ENCODE results near the gene CD68. TPM values are rescaled to one million over a fixed set of nuclear protein-coding genes. Genes with fewer than 3 reads are reported as not detected.

CD68 gene
- total and polyA plus RNA-seq, 4 donors, result 33.3 to 595 (median 395) TPM

GRCh38 chr17:7612294-7612640, 32.8 kb downstream of the CD68 start:
- ATAC-seq (ENCODE audit: insufficient read depth, low FRiP score), result no peak
- Histone ChIP-seq H3K4me3 (no peak overlapping the region), H3K27ac (ENCODE audit: low read depth in 1 of 2, low read length in 1 of 2) (no peak overlapping the region), H3K9me3 (ENCODE audit: control insufficient read depth in 4 of 4, insufficient read depth in 3 of 4, low read length in 3 of 4) (no peaks in the 10 kb centered on the region), H3K4me1 (ENCODE audit: control insufficient read depth in 5 of 5, insufficient read depth in 5 of 5, low read length in 5 of 5) (peaks cover 5 to 23% (median 17%) of the 10 kb centered on the region in 5 donors), H3K36me3 (ENCODE audit: control insufficient read depth in 4 of 4, insufficient read depth in 4 of 4, low read length in 4 of 4) (peaks cover 0 to 16% (median 1%) of the 10 kb centered on the region in 4 donors), H3K27me3 (ENCODE audit: control insufficient read depth in 3 of 3, insufficient read depth in 3 of 3, low read length in 2 of 3) (no peaks in the 10 kb centered on the region), H3K9ac (ENCODE audit: insufficient read depth in 1 of 2, low read length in 2 of 2) (peak overlapping the region in 1 of 2 donors; percentile 42)
- 90 to 94% methylated on average over 1 of the region's 1 CpG for WGBS, 2 donors
- no peak for DNase-seq
- TF ChIP-seq CTCF (IDR thresholded peaks at IDR 0.05; ENCODE audit: control extremely low read depth, extremely low read depth), result no peak

GRCh38 chr17:7613769-7614424, 34.5 kb downstream of the CD68 start:
- Histone ChIP-seq H3K9me3 (ENCODE audit: control insufficient read depth in 4 of 4, insufficient read depth in 3 of 4, low read length in 3 of 4) (no peaks in the 10 kb centered on the region), H3K27ac (ENCODE audit: low read depth in 1 of 2, low read length in 1 of 2) (peak overlapping the region; percentile 97 to 98), H3K4me1 (ENCODE audit: control insufficient read depth in 5 of 5, insufficient read depth in 5 of 5, low read length in 5 of 5) (peaks cover 5 to 23% (median 17%) of the 10 kb centered on the region in 5 donors), H3K4me3 (peak overlapping the region; percentile 85), H3K27me3 (ENCODE audit: control insufficient read depth in 3 of 3, insufficient read depth in 3 of 3, low read length in 2 of 3) (no peaks in the 10 kb centered on the region), H3K9ac (ENCODE audit: insufficient read depth in 1 of 2, low read length in 2 of 2) (peak overlapping the region; percentile 45 to 53), H3K36me3 (ENCODE audit: control insufficient read depth in 4 of 4, insufficient read depth in 4 of 4, low read length in 4 of 4) (peaks cover 0 to 14% (median 1%) of the 10 kb centered on the region in 4 donors)
- 8 to 12% methylated on average over 20 of the region's 20 CpGs for WGBS, 2 donors
- DNase-seq (no peak), ATAC-seq (ENCODE audit: insufficient read depth, low FRiP score) (no peak)
- TF ChIP-seq CTCF (IDR thresholded peaks at IDR 0.05; ENCODE audit: control extremely low read depth, extremely low read depth), result no peak

GRCh38 chr17:7614425-7615264, 35.2 kb downstream of the CD68 start, which contains the start of gene FXR2:
Gene FXR2, minus strand, starts transcription at chr17:7614897. Its CDS starts 365 bp downstream, at chr17:7614532.
- H3K27me3 ChIP-seq (ENCODE audit: control insufficient read depth in 3 of 3, insufficient read depth in 3 of 3, low read length in 2 of 3), result no peaks in the 10 kb centered on the region
- DNase-seq (peak; percentile 100), ATAC-seq (ENCODE audit: insufficient read depth, low FRiP score) (peak; percentile 99)
- peak within 1 kb of the TSS; percentile 97 to 98 for H3K27ac ChIP-seq (ENCODE audit: low read depth in 1 of 2, low read length in 1 of 2)
- H3K9me3 ChIP-seq (ENCODE audit: control insufficient read depth in 4 of 4, insufficient read depth in 3 of 4, low read length in 3 of 4), result no peaks in the 10 kb centered on the region
- TF ChIP-seq CTCF (IDR thresholded peaks at IDR 0.05; ENCODE audit: control extremely low read depth, extremely low read depth), result peak; percentile 25
- H3K4me1 ChIP-seq (ENCODE audit: control insufficient read depth in 5 of 5, insufficient read depth in 5 of 5, low read length in 5 of 5), result peaks cover 5 to 23% (median 17%) of the 10 kb centered on the region in 5 donors
- 1% methylated on average over 63 to 93 of the region's 93 CpGs for WGBS, 2 donors
- H3K36me3 ChIP-seq (ENCODE audit: control insufficient read depth in 4 of 4, insufficient read depth in 4 of 4, low read length in 4 of 4), result peaks cover 0 to 14% (median 1%) of the 10 kb centered on the region in 4 donors
- H3K4me3 ChIP-seq, result peak within 1 kb of the TSS; percentile 85
- peak within 1 kb of the TSS; percentile 53 to 91 for H3K9ac ChIP-seq (ENCODE audit: insufficient read depth in 1 of 2, low read length in 2 of 2)
